Central memory CD8-positive, alpha-beta T cell (primary cell): Measurements from ENCODE around the gene TRPV6.

Source experiments
- ATAC-seq: fragments of 150-1000 bp; cut with Tn5 transposase; replicated peaks from 2 replicates; pipeline ENCODE4 v1.10.0; 2022; ENCODE audit warnings: mild to moderate bottlenecking, moderate FRiP score, moderate number of reproducible peaks; ENCODE audit not compliant: poor library complexity, severe bottlenecking; ENCODE audit errors: extremely low read depth
- DNase-seq, 2 donors: peaks; one replicate each; pipeline ENCODE4 v3.0.0; 2021; ENCODE audit warnings: low spot score in 2 of 2
- H3K27ac Mint-ChIP-seq: one replicate; pipeline ENCODE4 v1.8.0; 2022; ENCODE audit warnings: low read depth, mild to moderate bottlenecking, moderate library complexity, mixed read lengths
- H3K27me3 Mint-ChIP-seq: one replicate; pipeline ENCODE4 v1.8.0; 2022; ENCODE audit warnings: mixed read lengths
- H3K36me3 Mint-ChIP-seq: one replicate; pipeline ENCODE4 v1.8.0; 2022; ENCODE audit warnings: mild to moderate bottlenecking, moderate library complexity, mixed read lengths; ENCODE audit not compliant: insufficient read depth
- H3K4me1 Mint-ChIP-seq: one replicate; pipeline ENCODE4 v1.8.0; 2022; ENCODE audit warnings: mixed read lengths
- H3K4me3 Mint-ChIP-seq: one replicate; pipeline ENCODE4 v1.8.0; 2022; ENCODE audit warnings: mild to moderate bottlenecking, moderate library complexity, mixed read lengths
- H3K9me3 Mint-ChIP-seq: one replicate; pipeline ENCODE4 v1.8.0; 2022; ENCODE audit warnings: mixed read lengths

The TRPV6 gene

DNA sequence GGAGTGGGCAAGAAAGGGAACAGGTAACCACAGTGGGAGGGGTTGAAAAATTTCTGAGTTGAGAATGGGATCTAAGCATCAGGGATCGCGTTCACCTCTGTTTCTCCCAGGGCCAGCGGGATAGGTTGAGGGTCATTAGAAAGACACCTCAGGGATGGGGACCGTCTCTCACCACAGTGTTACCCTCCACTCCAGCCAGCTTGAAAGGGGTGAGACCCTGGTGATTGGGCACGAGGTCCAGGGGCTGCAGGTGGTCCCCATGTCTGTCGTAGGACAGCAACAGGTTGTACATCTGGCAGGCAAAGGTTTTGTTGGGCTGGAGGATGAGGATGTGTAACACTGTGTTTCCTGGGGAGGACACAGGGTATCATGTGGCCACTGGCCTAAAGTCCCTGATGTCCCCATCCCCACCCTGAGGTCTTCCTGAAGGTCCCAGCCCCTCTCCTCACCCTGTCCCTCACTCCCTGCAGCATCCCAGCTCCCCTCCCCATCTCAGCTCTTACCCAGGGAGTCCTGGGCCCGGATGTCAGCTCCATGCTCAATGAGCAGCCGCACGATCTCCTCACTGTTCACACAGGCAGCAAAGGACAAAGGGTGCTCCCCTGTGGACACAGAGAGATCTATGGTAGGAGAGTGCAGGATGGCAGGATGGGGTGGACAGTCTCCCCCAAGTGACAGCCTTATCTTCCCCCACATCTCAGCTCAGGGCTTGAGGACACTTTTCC, 9.1 kb downstream of the TRPV6 start:
- Mint-ChIP-seq H3K4me3 (no peak overlapping the region), H3K27me3 (peaks cover 47% of the 10 kb centered on the region), H3K9me3 (no peaks in the 10 kb centered on the region), H3K27ac (no peak overlapping the region), H3K36me3 (no peaks in the 10 kb centered on the region), H3K4me1 (no peaks in the 10 kb centered on the region)
- DNase-seq, result no peak
- ATAC-seq, result no peak

DNA sequence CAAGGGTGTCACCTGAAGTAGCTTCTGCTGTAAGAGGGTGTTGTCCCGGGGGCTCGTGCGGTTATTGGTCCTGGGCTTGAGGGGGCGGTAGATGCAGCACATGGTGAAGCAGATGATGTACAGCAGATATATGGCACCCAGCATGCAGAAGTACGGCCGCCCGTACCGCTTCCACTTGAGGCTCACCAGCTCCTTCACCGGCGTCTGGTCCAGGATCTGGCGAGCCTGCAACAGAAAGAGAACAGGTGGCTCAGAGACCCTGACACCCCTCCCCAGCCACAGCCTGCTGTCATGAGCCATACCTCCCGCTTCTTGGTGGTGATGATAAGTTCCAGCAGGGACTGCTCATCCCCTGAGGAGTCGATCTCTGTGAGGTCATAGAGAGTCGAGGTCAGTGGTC, 10.1 kb downstream of the TRPV6 start:
- H3K4me3 Mint-ChIP-seq, result no peak overlapping the region
- no peak overlapping the region for H3K27ac Mint-ChIP-seq
- H3K4me1 Mint-ChIP-seq, result no peaks in the 10 kb centered on the region
- no peaks in the 10 kb centered on the region for H3K36me3 Mint-ChIP-seq
- peaks cover 42% of the 10 kb centered on the region for H3K27me3 Mint-ChIP-seq
- no peaks in the 10 kb centered on the region for H3K9me3 Mint-ChIP-seq
- DNase-seq (no peak), ATAC-seq (no peak)

DNA sequence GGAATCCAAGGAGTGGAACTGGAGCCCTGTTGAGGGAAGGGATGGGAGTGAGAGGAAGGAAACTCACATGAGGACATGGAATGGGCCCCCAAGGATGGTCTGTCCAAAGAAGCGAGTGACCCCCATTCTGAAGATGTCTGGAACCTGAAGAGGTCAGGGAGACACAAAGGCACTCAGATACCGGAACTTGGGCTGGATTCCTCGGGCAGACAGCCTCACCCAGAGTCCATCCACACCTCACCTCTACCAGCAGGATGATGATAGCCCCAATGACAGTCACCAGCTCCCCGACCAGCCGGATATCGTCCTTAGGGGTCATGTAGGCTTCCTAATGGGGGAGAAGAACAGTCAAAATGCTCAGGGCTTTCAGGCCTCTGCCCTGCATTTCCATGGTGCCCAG, 10.7 kb downstream of the TRPV6 start:
- no peak overlapping the region for H3K4me3 Mint-ChIP-seq
- DNase-seq, result no peak
- no peak for ATAC-seq
- H3K27me3 Mint-ChIP-seq, result peaks cover 35% of the 10 kb centered on the region
- no peak overlapping the region for H3K27ac Mint-ChIP-seq
- no peaks in the 10 kb centered on the region for H3K9me3 Mint-ChIP-seq
- H3K36me3 Mint-ChIP-seq, result no peaks in the 10 kb centered on the region
- no peaks in the 10 kb centered on the region for H3K4me1 Mint-ChIP-seq

DNA sequence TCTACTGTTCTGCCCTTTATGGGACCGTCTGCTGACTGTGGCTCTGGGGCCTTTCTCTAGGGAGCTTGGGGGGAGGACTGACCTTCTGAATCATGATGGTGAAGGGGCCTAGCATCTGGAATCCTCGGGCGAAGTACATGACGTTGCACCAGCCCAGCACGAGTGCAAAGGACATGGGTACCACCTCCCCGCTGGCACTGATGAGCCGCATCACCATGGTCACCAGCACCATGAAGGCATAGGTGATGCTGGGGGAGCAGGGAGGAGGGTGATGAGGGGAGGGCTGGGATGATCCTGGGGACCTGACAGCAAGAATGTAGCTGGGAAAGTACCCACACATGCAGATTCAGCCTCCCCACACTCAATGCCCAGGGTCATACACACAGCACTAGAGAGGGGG, 11.1 kb downstream of the TRPV6 start:
- Mint-ChIP-seq H3K36me3 (no peaks in the 10 kb centered on the region), H3K27me3 (peaks cover 31% of the 10 kb centered on the region), H3K4me1 (no peaks in the 10 kb centered on the region), H3K9me3 (no peaks in the 10 kb centered on the region), H3K27ac (no peak overlapping the region), H3K4me3 (no peak overlapping the region)
- no peak for ATAC-seq
- no peak for DNase-seq

DNA sequence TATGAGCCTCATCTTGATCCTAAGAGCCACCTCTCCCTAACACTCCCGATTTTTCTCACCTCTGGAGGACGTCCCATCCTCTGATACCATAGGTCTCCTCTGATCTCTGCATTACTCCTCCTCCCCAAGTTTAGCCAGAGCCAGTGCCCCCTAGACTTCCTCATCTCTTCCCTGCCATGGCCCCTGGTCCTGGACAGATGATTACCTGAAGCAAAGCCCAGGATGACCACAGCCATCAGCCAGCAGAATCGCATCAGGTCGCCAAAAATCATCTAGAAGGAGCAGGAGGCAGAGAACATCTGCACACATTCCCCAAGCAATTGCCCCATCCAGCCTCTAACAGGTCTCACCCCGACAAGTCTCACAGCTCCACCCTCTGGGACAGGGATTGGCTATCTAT, 11.7 kb downstream of the TRPV6 start:
- ATAC-seq (no peak), DNase-seq (no peak)
- H3K27ac Mint-ChIP-seq, result no peak overlapping the region
- no peak overlapping the region for H3K4me3 Mint-ChIP-seq
- H3K4me1 Mint-ChIP-seq, result no peaks in the 10 kb centered on the region
- H3K27me3 Mint-ChIP-seq, result peaks cover 26% of the 10 kb centered on the region
- no peaks in the 10 kb centered on the region for H3K9me3 Mint-ChIP-seq
- H3K36me3 Mint-ChIP-seq, result no peaks in the 10 kb centered on the region

DNA sequence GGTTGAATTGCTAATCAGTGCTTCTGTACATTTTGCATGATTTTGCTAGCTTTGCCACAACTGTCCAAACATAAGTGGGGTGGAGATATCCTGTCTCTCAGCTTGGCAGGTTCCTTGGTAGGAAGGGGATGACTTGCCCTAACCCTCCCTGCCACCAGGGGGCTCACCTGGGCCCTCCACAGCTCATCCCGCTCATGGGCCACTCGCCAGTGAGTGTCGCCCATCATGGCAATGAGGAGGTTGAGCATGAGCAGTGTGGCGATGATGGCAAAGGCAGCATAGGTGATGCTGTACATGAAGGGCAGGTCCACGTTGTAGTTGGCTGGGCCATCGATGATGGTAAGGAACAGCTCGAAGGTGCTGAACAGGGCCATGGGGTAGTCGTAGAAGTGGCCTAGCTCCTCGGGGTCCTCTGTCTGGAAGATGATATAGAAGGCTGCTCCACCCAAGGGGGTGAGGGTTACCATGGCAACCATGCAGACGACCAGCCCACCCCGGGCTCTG, 12.2 kb downstream of the TRPV6 start:
- no peak overlapping the region for H3K4me3 Mint-ChIP-seq
- no peak overlapping the region for H3K27ac Mint-ChIP-seq
- no peaks in the 10 kb centered on the region for H3K9me3 Mint-ChIP-seq
- H3K27me3 Mint-ChIP-seq, result peaks cover 25% of the 10 kb centered on the region
- no peaks in the 10 kb centered on the region for H3K36me3 Mint-ChIP-seq
- H3K4me1 Mint-ChIP-seq, result no peaks in the 10 kb centered on the region
- no peak for ATAC-seq
- no peak for DNase-seq

DNA sequence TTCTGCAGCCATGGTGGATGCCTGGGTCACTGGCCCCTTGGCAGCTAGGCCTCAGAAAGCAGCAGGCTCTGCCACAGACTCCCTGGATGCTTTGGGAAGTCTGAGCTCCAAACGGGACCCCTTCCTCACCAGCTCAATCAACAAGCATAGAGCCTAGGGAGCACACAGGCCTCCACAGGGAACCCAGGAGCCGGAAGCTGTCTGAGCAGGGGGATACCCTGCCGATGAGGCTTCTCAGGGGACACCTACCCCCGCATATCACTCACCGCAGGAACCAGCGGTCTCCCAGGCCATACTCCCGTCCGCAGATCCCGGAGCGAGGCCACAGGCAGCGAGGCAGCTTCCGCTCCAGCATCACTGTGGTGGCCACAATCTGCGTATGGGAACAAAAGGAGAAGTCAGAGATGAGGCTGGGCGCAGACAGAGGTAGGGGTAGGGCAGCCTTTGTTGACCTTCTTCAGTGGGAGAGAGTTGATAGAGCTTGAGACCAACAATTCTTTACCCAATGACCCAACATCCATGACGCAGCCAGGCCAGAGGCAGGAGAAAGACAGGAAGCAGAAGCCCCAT, 13.4 kb downstream of the TRPV6 start:
- ATAC-seq (no peak), DNase-seq (no peak)
- H3K27ac Mint-ChIP-seq, result no peak overlapping the region
- no peaks in the 10 kb centered on the region for H3K36me3 Mint-ChIP-seq
- no peaks in the 10 kb centered on the region for H3K4me1 Mint-ChIP-seq
- no peak overlapping the region for H3K4me3 Mint-ChIP-seq
- H3K27me3 Mint-ChIP-seq, result peaks cover 17% of the 10 kb centered on the region
- H3K9me3 Mint-ChIP-seq, result no peaks in the 10 kb centered on the region

DNA sequence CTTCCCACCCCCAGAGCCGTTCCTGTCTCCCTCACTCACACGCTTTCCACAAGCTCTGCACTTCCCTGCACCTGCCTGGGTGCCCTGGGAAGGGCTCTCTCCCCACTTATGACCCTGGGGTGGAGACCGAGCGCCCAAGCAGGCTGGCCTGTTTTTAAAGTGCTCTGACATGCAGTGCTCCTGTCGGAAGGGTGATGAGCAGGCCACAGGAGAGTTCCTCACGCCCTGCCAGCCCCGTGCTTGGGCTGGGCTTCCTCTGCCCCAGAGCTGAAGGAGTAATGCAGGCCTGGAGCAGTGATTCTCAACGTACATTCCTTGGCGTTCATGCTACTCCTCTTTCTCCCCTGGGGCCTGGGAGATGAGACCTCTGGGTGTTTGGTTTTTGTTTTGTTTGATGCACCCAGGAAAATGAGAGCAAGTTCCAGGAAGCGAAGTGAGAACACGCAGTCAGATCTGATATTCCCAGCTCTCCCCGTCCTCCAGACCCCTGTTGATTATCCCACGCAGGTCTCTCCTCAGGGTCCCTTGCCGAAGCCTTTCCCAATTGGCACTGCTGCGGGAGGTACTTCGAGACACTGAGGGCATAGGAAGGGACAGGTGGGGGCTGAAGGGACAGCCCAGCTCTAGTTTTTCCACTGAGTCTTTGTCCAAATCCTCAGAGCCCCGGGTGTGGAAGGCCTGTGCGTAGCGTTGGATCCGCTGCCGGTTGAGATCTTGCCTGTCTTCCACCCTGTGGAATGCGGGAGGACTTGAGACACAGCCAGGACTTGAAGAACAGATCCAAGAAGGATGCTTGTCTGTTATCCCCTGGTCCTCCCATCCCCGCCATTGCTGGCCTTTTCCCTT, 14.1 kb downstream of the TRPV6 start:
- no peaks in the 10 kb centered on the region for H3K36me3 Mint-ChIP-seq
- no peak overlapping the region for H3K4me3 Mint-ChIP-seq
- ATAC-seq (no peak), DNase-seq (no peak)
- no peak overlapping the region for H3K27ac Mint-ChIP-seq
- H3K9me3 Mint-ChIP-seq, result no peaks in the 10 kb centered on the region
- peaks cover 10% of the 10 kb centered on the region for H3K27me3 Mint-ChIP-seq
- H3K4me1 Mint-ChIP-seq, result no peaks in the 10 kb centered on the region

DNA sequence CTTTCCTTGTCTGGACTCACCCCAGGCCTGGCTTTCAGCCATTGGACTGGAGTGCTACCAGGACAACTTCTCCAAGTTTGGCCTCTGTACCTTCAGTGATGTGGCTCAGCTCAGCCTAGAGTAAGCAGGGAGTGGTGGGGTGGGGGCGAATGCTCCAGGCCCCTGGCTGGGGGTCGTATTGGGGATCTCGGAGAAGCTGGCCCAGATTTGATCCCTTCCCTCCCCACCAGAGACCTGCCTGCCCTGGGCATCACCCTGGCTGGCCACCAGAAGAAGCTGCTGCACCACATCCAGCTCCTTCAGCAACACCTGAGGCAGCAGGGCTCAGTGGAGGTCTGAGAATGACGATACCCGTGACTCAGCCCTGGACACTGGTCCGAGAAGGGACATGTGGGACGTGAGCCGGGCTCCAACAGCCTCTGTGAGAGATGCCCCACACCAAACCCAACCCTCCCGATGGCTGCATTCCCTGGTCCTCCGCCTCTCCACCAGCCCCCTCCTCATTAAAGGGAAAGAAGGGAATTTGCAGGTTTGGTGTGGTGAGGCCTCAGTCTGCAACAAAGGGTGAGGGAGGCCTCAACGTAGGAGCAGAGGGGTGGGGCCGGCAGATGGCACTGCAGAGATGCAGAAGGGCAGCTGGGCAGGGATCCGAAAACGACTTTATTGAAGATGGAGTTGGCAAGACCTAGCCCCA, 14.8 kb downstream of the TRPV6 start:
- H3K9me3 Mint-ChIP-seq, result no peaks in the 10 kb centered on the region
- peaks cover 2% of the 10 kb centered on the region for H3K27me3 Mint-ChIP-seq
- H3K4me3 Mint-ChIP-seq, result no peak overlapping the region
- DNase-seq (no peak), ATAC-seq (no peak)
- H3K4me1 Mint-ChIP-seq, result no peaks in the 10 kb centered on the region
- H3K36me3 Mint-ChIP-seq, result no peaks in the 10 kb centered on the region
- H3K27ac Mint-ChIP-seq, result no peak overlapping the region

DNA sequence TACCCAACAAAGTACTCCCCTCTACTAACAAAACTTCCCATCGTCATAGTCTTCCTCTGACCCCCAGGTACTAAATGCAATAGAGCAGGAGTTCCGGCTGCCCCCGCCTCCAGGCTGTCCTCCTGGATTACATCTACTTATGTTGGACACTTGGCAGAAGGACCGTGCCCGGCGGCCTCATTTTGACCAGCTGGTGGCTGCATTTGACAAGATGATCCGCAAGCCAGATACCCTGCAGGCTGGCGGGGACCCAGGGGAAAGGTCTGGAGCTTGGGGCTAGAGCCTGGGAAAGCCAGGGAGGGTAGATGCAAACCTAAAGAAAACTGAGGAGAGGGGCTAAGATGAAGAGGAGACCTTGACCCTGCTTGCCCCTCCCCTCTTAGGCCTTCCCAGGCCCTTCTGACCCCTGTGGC, 15.4 kb downstream of the TRPV6 start:
- Mint-ChIP-seq H3K4me1 (no peaks in the 10 kb centered on the region), H3K9me3 (no peaks in the 10 kb centered on the region), H3K27ac (no peak overlapping the region), H3K4me3 (no peak overlapping the region), H3K36me3 (no peaks in the 10 kb centered on the region), H3K27me3 (no peaks in the 10 kb centered on the region)
- no peak for ATAC-seq
- DNase-seq, result no peak

DNA sequence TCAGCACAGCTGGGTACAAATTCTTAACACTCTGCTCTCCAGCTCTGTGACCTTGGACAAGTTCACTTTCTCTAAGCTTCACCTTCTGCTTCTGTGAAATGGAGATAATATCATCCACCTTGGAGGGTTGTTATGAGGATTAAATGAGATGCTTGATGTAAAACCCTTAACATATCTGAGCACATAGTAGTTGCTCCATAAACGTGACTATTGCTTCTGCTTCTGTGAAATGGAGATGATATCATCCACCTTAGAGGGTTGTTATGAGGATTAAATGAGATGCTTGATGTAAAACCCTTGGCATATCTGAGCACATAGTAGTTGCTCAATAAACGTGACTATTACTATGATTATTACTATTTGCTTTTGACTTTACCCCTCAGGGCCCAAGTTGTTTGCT, 16.1 kb downstream of the TRPV6 start:
- no peaks in the 10 kb centered on the region for H3K36me3 Mint-ChIP-seq
- DNase-seq, result no peak
- H3K4me3 Mint-ChIP-seq, result no peak overlapping the region
- no peaks in the 10 kb centered on the region for H3K9me3 Mint-ChIP-seq
- H3K27me3 Mint-ChIP-seq, result no peaks in the 10 kb centered on the region
- H3K27ac Mint-ChIP-seq, result no peak overlapping the region
- H3K4me1 Mint-ChIP-seq, result no peaks in the 10 kb centered on the region
- no peak for ATAC-seq

DNA sequence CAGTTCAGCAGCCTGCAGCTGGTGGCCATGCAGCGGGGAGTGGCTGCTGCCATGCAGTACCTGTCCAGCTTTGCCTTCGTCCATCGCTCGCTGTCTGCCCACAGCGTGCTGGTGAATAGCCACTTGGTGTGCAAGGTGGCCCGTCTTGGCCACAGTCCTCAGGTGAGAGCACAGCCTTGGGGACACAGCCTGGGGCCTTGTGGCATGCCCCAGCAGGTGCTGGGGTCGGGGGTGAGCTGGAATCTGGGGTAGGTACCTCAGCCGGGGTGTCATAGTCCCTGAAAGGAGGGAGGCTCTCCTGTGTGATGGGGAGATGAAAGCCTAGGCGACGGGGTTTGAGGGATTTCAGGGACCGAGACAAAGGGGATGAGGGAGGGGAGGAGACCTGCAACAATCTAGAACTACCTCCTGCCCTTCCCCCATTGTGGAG, 16.5 kb downstream of the TRPV6 start:
- Mint-ChIP-seq H3K27me3 (no peaks in the 10 kb centered on the region), H3K27ac (no peak overlapping the region), H3K4me3 (no peak overlapping the region), H3K9me3 (no peaks in the 10 kb centered on the region), H3K36me3 (no peaks in the 10 kb centered on the region), H3K4me1 (no peaks in the 10 kb centered on the region)
- ATAC-seq (no peak), DNase-seq (peak in 1 of 2 donors; percentile 5)
